ENCODE data around the gene SNRPB. TPM values are rescaled to one million over a fixed set of nuclear protein-coding genes. Genes with fewer than 3 reads are reported as not detected.

Gene SNRPB
- total and polyA plus RNA-seq, 2 of the 13 experiments (the other 11 are each of a cell fraction or from before 2014, with no cell fraction given): 473 to 844 TPM

GRCh38 chr20:2451422-2451821 lies 19.2 kb downstream of the SNRPB start:
- FAIRE-seq (no peak), DNase-seq (ENCODE audit: low spot score) (no peak), ATAC-seq (no peak)
- no peak for TF ChIP-seq ZNF430 (CRISPR knock-in tag; IDR thresholded peaks at IDR 0.05)
- no peak for TF ChIP-seq IRF1 (CRISPR knock-in tag; IDR thresholded peaks at IDR 0.05; ENCODE audit: low read depth)
- TF ChIP-seq ZNF574 (CRISPR knock-in tag; IDR thresholded peaks at IDR 0.05): no peak
- TF ChIP-seq UBTF (CRISPR knock-in tag; IDR thresholded peaks at IDR 0.05): no peak
- no peak for TF ChIP-seq ZNF75D (CRISPR knock-in tag; IDR thresholded peaks at IDR 0.05; ENCODE audit: borderline replicate concordance)
- no peak for TF ChIP-seq PBX3 (CRISPR knock-in tag; IDR thresholded peaks at IDR 0.05; ENCODE audit: borderline replicate concordance)
- WGBS (ENCODE audit: low lambda C conversion rate): 42% methylated on average over 5 of the region's 5 CpGs
- Histone ChIP-seq H2AFZ (ENCODE audit: low read length) (no peak overlapping the region), H3K79me2 (ENCODE audit: insufficient read depth, low read length) (no peaks in the 10 kb centered on the region), H3K4me1 (ENCODE audit: insufficient read depth, low read length) (no peaks in the 10 kb centered on the region), H3K9ac (ENCODE audit: insufficient read depth, low read depth, low read length) (no peak overlapping the region), H3K4me2 (ENCODE audit: low read depth, low read length) (no peak overlapping the region), H4K20me1 (ENCODE audit: insufficient read depth, low read length) (no peaks in the 10 kb centered on the region; the same call in 1 of the 2 replicates), H3K27me3 (ENCODE audit: control insufficient read depth in 1 of 2, insufficient read depth in 2 of 2, low read length in 2 of 2) (no peaks in the 10 kb centered on the region), H3K4me3 (replicated peaks in 1 of 3; ENCODE audit: insufficient read depth in 1 of 3, low read depth in 2 of 3, low read length in 3 of 3) (no peak overlapping the region), H3K27ac (ENCODE audit: extremely low read length, insufficient read depth, low read length) (no peak overlapping the region), H3K36me3 (replicated peaks in 1 of 2; ENCODE audit: control insufficient read depth in 1 of 2, insufficient read depth in 2 of 2, low read length in 2 of 2) (no peaks in the 10 kb centered on the region), H3K9me3 (ENCODE audit: low read length) (no peaks in the 10 kb centered on the region)
- CTCF ChIA-PET (ENCODE audit: low intra/inter-chr PET ratio, low total read pairs): interaction anchor here (1.1 to 2.6 kb wide), 4 partner anchors 30 to 486 kb away, joined by 3 to 18 read pairs (median 4); no protein-coding TSS in a partner anchor
- no TSS peak for BruUV-seq (replicated peaks)
- intact Hi-C loops (cut with micrococcal nuclease; ENCODE audit: unreplicated experiment): no loop called here
- POLR2A ChIA-PET: no interaction called here
- in situ Hi-C loops (cut with HindIII; ENCODE audit: extremely low pct_ligation_motif_present, low pct_unique_long_range_greater_than_20kb): loop anchor here (5.0 kb wide), 1 partner anchor 244 kb away; no protein-coding TSS in a partner anchor
